Memory B cell (primary cell): ENCODE data around the gene CDK7.
"Not testable (repeated sequence)": the region's sequence is repeated elsewhere in the genome, so short reads cannot be mapped to it uniquely, and the experiment has no call there.

Source experiments
- ATAC-seq: fragments of 150-1000 bp; cut with Tn5 transposase; 2 replicates; pipeline ENCODE4 v1.10.0; 2021; ENCODE audit warnings: low read depth, mild to moderate bottlenecking, moderate library complexity
- DNase-seq, 2 donors: peaks; one replicate each; pipeline ENCODE4 v3.0.0; 2022; ENCODE audit warnings: low spot score in 2 of 2
- H3K27ac Mint-ChIP-seq: one replicate; pipeline ENCODE4 v1.8.0; 2022; ENCODE audit warnings: mild to moderate bottlenecking, moderate library complexity, mixed read lengths
- H3K27me3 Mint-ChIP-seq: one replicate; pipeline ENCODE4 v1.8.0; 2022; ENCODE audit warnings: mixed read lengths
- H3K36me3 Mint-ChIP-seq: one replicate; pipeline ENCODE4 v1.8.0; 2022; ENCODE audit warnings: mild to moderate bottlenecking, mixed read lengths
- H3K4me1 Mint-ChIP-seq: one replicate; pipeline ENCODE4 v1.8.0; 2022; ENCODE audit warnings: mixed read lengths
- H3K4me3 Mint-ChIP-seq: one replicate; pipeline ENCODE4 v1.8.0; 2022; ENCODE audit warnings: mild to moderate bottlenecking, moderate library complexity, mixed read lengths
- H3K9me3 Mint-ChIP-seq: one replicate; pipeline ENCODE4 v1.8.0; 2022; ENCODE audit warnings: mixed read lengths

Gene CDK7

GRCh38 chr5:69252437-69252836, 17.8 kb downstream of the CDK7 start:
- DNase-seq (no peak), ATAC-seq (no peak)
- no peaks in the 10 kb centered on the region for H3K27me3 Mint-ChIP-seq
- peaks cover 4% of the 10 kb centered on the region for H3K4me1 Mint-ChIP-seq
- H3K4me3 Mint-ChIP-seq = no peak overlapping the region
- H3K9me3 Mint-ChIP-seq = no peaks in the 10 kb centered on the region
- no peak overlapping the region for H3K27ac Mint-ChIP-seq
- H3K36me3 Mint-ChIP-seq = peaks cover 24% of the 10 kb centered on the region

GRCh38 chr5:69255940-69256339, 21.3 kb downstream of the CDK7 start:
- peaks cover 17% of the 10 kb centered on the region for H3K36me3 Mint-ChIP-seq
- H3K27ac Mint-ChIP-seq = not testable (repeated sequence)

GRCh38 chr5:69257577-69257976, 22.9 kb downstream of the CDK7 start:
- Mint-ChIP-seq H3K36me3 (peaks cover 23% of the 10 kb centered on the region), H3K4me3 (no peak overlapping the region), H3K4me1 (peaks cover 2% of the 10 kb centered on the region), H3K9me3 (no peaks in the 10 kb centered on the region), H3K27ac (no peak overlapping the region), H3K27me3 (no peaks in the 10 kb centered on the region)
- DNase-seq = no peak
- no peak for ATAC-seq

More at GRCh38 chr5:69255940-69256339, 21.3 kb downstream of the CDK7 start:
- not testable (repeated sequence) for H3K9me3 Mint-ChIP-seq, H3K4me3 Mint-ChIP-seq, H3K27me3 Mint-ChIP-seq, DNase-seq, H3K4me1 Mint-ChIP-seq, ATAC-seq

- H3K27ac Mint-ChIP-seq = peak overlapping the region; percentile 22
- no peak for DNase-seq
These were observed 26.3 kb downstream of the CDK7 start for GRCh38 chr5:69261034-69261433.

GRCh38 chr5:69265931-69266330, 31.2 kb downstream of the CDK7 start:
- H3K9me3 Mint-ChIP-seq = no peaks in the 10 kb centered on the region
- H3K4me3 Mint-ChIP-seq = no peak overlapping the region
- H3K27ac Mint-ChIP-seq = no peak overlapping the region
- no peak for ATAC-seq
- no peaks in the 10 kb centered on the region for H3K27me3 Mint-ChIP-seq
- peaks cover 2% of the 10 kb centered on the region for H3K4me1 Mint-ChIP-seq
- peaks cover 27% of the 10 kb centered on the region for H3K36me3 Mint-ChIP-seq
- DNase-seq = no peak

More at GRCh38 chr5:69261034-69261433, 26.3 kb downstream of the CDK7 start:
- no peaks in the 10 kb centered on the region for H3K27me3 Mint-ChIP-seq
- no peak overlapping the region for H3K4me3 Mint-ChIP-seq
- H3K9me3 Mint-ChIP-seq = no peaks in the 10 kb centered on the region
- no peak for ATAC-seq
- H3K36me3 Mint-ChIP-seq = peaks cover 34% of the 10 kb centered on the region
- peaks cover 2% of the 10 kb centered on the region for H3K4me1 Mint-ChIP-seq

- Mint-ChIP-seq H3K27ac (no peak overlapping the region), H3K27me3 (no peaks in the 10 kb centered on the region)
- no peak for DNase-seq
These were observed 34.2 kb downstream of the CDK7 start for GRCh38 chr5:69268899-69269298.

GRCh38 chr5:69270840-69271239, 36.2 kb downstream of the CDK7 start:
- Mint-ChIP-seq H3K27ac (peak overlapping the region; percentile 46), H3K27me3 (no peaks in the 10 kb centered on the region)

More at GRCh38 chr5:69268899-69269298, 34.2 kb downstream of the CDK7 start:
- peaks cover 21% of the 10 kb centered on the region for H3K36me3 Mint-ChIP-seq
- H3K4me1 Mint-ChIP-seq = no peaks in the 10 kb centered on the region
- ATAC-seq = no peak
- H3K9me3 Mint-ChIP-seq = no peaks in the 10 kb centered on the region
- no peak overlapping the region for H3K4me3 Mint-ChIP-seq

GRCh38 chr5:69271376-69271775, 36.7 kb downstream of the CDK7 start:
- Mint-ChIP-seq H3K4me3 (no peak overlapping the region), H3K9me3 (no peaks in the 10 kb centered on the region), H3K36me3 (peaks cover 18% of the 10 kb centered on the region), H3K4me1 (no peaks in the 10 kb centered on the region), H3K27me3 (no peaks in the 10 kb centered on the region), H3K27ac (peak overlapping the region; percentile 46)
- DNase-seq (no peak), ATAC-seq (no peak)

More at GRCh38 chr5:69270840-69271239, 36.2 kb downstream of the CDK7 start:
- Mint-ChIP-seq H3K36me3 (peaks cover 17% of the 10 kb centered on the region), H3K9me3 (no peaks in the 10 kb centered on the region), H3K4me3 (no peak overlapping the region), H3K4me1 (no peaks in the 10 kb centered on the region)
- ATAC-seq (no peak), DNase-seq (no peak)

GRCh38 chr5:69275563-69275962, 40.9 kb downstream of the CDK7 start:
- ATAC-seq = no peak
- Mint-ChIP-seq H3K27me3 (no peaks in the 10 kb centered on the region), H3K36me3 (peaks cover 26% of the 10 kb centered on the region)

GRCh38 chr5:69276422-69277174, 41.9 kb downstream of the CDK7 start:
- H3K27ac Mint-ChIP-seq = no peak overlapping the region
- H3K36me3 Mint-ChIP-seq = peaks cover 23% of the 10 kb centered on the region
- no peak overlapping the region for H3K4me3 Mint-ChIP-seq
- no peaks in the 10 kb centered on the region for H3K4me1 Mint-ChIP-seq
- ATAC-seq (no peak), DNase-seq (no peak)
- H3K9me3 Mint-ChIP-seq = no peaks in the 10 kb centered on the region
- H3K27me3 Mint-ChIP-seq = no peaks in the 10 kb centered on the region

More at GRCh38 chr5:69275563-69275962, 40.9 kb downstream of the CDK7 start:
- Mint-ChIP-seq H3K27ac (no peak overlapping the region), H3K4me1 (no peaks in the 10 kb centered on the region), H3K4me3 (no peak overlapping the region), H3K9me3 (no peaks in the 10 kb centered on the region)
- no peak for DNase-seq

- no peaks in the 10 kb centered on the region for H3K27me3 Mint-ChIP-seq
- no peak for DNase-seq
These were observed 44.8 kb downstream of the CDK7 start for GRCh38 chr5:69279517-69279916.

GRCh38 chr5:69281114-69281513, 46.4 kb downstream of the CDK7 start:
- DNase-seq = no peak
- Mint-ChIP-seq H3K27me3 (no peaks in the 10 kb centered on the region), H3K4me1 (no peaks in the 10 kb centered on the region), H3K9me3 (no peaks in the 10 kb centered on the region), H3K27ac (no peak overlapping the region), H3K36me3 (peaks cover 23% of the 10 kb centered on the region), H3K4me3 (no peak overlapping the region)
- no peak for ATAC-seq

More at GRCh38 chr5:69279517-69279916, 44.8 kb downstream of the CDK7 start:
- no peak for ATAC-seq
- no peaks in the 10 kb centered on the region for H3K4me1 Mint-ChIP-seq
- peaks cover 24% of the 10 kb centered on the region for H3K36me3 Mint-ChIP-seq
- no peak overlapping the region for H3K4me3 Mint-ChIP-seq
- H3K27ac Mint-ChIP-seq = no peak overlapping the region
- H3K9me3 Mint-ChIP-seq = no peaks in the 10 kb centered on the region

- Mint-ChIP-seq H3K27me3 (no peaks in the 10 kb centered on the region), H3K9me3 (no peaks in the 10 kb centered on the region), H3K4me1 (no peaks in the 10 kb centered on the region), H3K36me3 (peaks cover 18% of the 10 kb centered on the region), H3K4me3 (no peak overlapping the region), H3K27ac (no peak overlapping the region)
- DNase-seq (no peak), ATAC-seq (no peak)
These were observed 49.5 kb downstream of the CDK7 start for GRCh38 chr5:69284203-69284602.

- Mint-ChIP-seq H3K9me3 (no peaks in the 10 kb centered on the region), H3K27ac (no peak overlapping the region), H3K36me3 (peaks cover 8% of the 10 kb centered on the region), H3K27me3 (no peaks in the 10 kb centered on the region), H3K4me3 (no peak overlapping the region), H3K4me1 (no peaks in the 10 kb centered on the region)
- ATAC-seq (no peak), DNase-seq (no peak)
These were observed 50.9 kb downstream of the CDK7 start for GRCh38 chr5:69285448-69286116.
